ENCODE data around the gene SIGLEC7.

Gene SIGLEC7

GRCh38 chr19:51128227-51128626 is 13.9 kb upstream of the SIGLEC7 start:
- Histone ChIP-seq H3K4me2 (no peak overlapping the region), H3K27me3 (ENCODE audit: insufficient read depth, low read depth) (peaks cover 10% of the 10 kb centered on the region; the same call in 1 of the 2 replicates), H3K79me2 (ENCODE audit: insufficient read depth, low read depth) (no peaks in the 10 kb centered on the region), H2AFZ (ENCODE audit: low read depth) (no peak overlapping the region), H3K4me1 (ENCODE audit: low read depth, poor library complexity, severe bottlenecking) (no peaks in the 10 kb centered on the region), H3K9ac (no peak overlapping the region), H3K27ac (no peak overlapping the region), H3K36me3 (ENCODE audit: insufficient read depth) (no peaks in the 10 kb centered on the region), H3K4me3 (IDR thresholded peaks at IDR 0.05; ENCODE audit: insufficient read depth, low read depth, low read length) (no peak overlapping the region), H4K20me1 (ENCODE audit: insufficient read depth) (no peaks in the 10 kb centered on the region)
- TF ChIP-seq CTCF (conservative IDR thresholded peaks at IDR 0.05; ENCODE audit: low read depth, low read length), result no peak

GRCh38 chr19:51129716-51130115 is 12.4 kb upstream of the SIGLEC7 start:
- no peak overlapping the region for H2AFZ ChIP-seq (ENCODE audit: low read depth)
- no peaks in the 10 kb centered on the region for H4K20me1 ChIP-seq (ENCODE audit: insufficient read depth)
- TF ChIP-seq CTCF (conservative IDR thresholded peaks at IDR 0.05; ENCODE audit: low read depth, low read length), result no peak
- no peaks in the 10 kb centered on the region for H3K36me3 ChIP-seq (ENCODE audit: insufficient read depth)
- peaks cover 12% of the 10 kb centered on the region; the same call in 1 of the 2 replicates for H3K27me3 ChIP-seq (ENCODE audit: insufficient read depth, low read depth)
- H3K4me1 ChIP-seq (ENCODE audit: low read depth, poor library complexity, severe bottlenecking), result no peaks in the 10 kb centered on the region
- H3K27ac ChIP-seq, result no peak overlapping the region
- no peak overlapping the region for H3K4me2 ChIP-seq
- H3K9ac ChIP-seq, result no peak overlapping the region
- no peak overlapping the region for H3K4me3 ChIP-seq (IDR thresholded peaks at IDR 0.05; ENCODE audit: insufficient read depth, low read depth, low read length)
- no peaks in the 10 kb centered on the region for H3K79me2 ChIP-seq (ENCODE audit: insufficient read depth, low read depth)

GRCh38 chr19:51131780-51132680 is 10.1 kb upstream of the SIGLEC7 start:
- no peak for TF ChIP-seq CTCF (conservative IDR thresholded peaks at IDR 0.05; ENCODE audit: low read depth, low read length)
- no peak overlapping the region for H2AFZ ChIP-seq (ENCODE audit: low read depth)
- no peak overlapping the region for H3K4me3 ChIP-seq (IDR thresholded peaks at IDR 0.05; ENCODE audit: insufficient read depth, low read depth, low read length)
- H3K27me3 ChIP-seq (ENCODE audit: insufficient read depth, low read depth), result peaks cover 18% of the 10 kb centered on the region; the same call in 1 of the 2 replicates
- no peaks in the 10 kb centered on the region for H4K20me1 ChIP-seq (ENCODE audit: insufficient read depth)
- H3K4me1 ChIP-seq (ENCODE audit: low read depth, poor library complexity, severe bottlenecking), result no peaks in the 10 kb centered on the region
- no peak overlapping the region for H3K27ac ChIP-seq
- no peak overlapping the region for H3K9ac ChIP-seq
- H3K79me2 ChIP-seq (ENCODE audit: insufficient read depth, low read depth), result no peaks in the 10 kb centered on the region
- H3K36me3 ChIP-seq (ENCODE audit: insufficient read depth), result no peaks in the 10 kb centered on the region
- no peak overlapping the region for H3K4me2 ChIP-seq

- no peak overlapping the region for H3K9ac ChIP-seq
- H3K79me2 ChIP-seq (ENCODE audit: insufficient read depth, low read depth), result no peaks in the 10 kb centered on the region
- no peak for TF ChIP-seq CTCF (conservative IDR thresholded peaks at IDR 0.05; ENCODE audit: low read depth, low read length)
- H3K4me2 ChIP-seq, result no peak overlapping the region
- H2AFZ ChIP-seq (ENCODE audit: low read depth), result no peak overlapping the region
- H4K20me1 ChIP-seq (ENCODE audit: insufficient read depth), result no peaks in the 10 kb centered on the region
- H3K27ac ChIP-seq, result no peak overlapping the region
- H3K4me3 ChIP-seq (IDR thresholded peaks at IDR 0.05; ENCODE audit: insufficient read depth, low read depth, low read length), result no peak overlapping the region
- H3K4me1 ChIP-seq (ENCODE audit: low read depth, poor library complexity, severe bottlenecking), result no peaks in the 10 kb centered on the region
- H3K36me3 ChIP-seq (ENCODE audit: insufficient read depth), result no peaks in the 10 kb centered on the region
- H3K27me3 ChIP-seq (ENCODE audit: insufficient read depth, low read depth), result peaks cover 11% of the 10 kb centered on the region; the same call in 1 of the 2 replicates
Observed at GRCh38 chr19:51135004-51135403, 7.1 kb upstream of the SIGLEC7 start.

All from KMS-11 (cell line).